ENCODE results near the gene NAT16.

DNA sequence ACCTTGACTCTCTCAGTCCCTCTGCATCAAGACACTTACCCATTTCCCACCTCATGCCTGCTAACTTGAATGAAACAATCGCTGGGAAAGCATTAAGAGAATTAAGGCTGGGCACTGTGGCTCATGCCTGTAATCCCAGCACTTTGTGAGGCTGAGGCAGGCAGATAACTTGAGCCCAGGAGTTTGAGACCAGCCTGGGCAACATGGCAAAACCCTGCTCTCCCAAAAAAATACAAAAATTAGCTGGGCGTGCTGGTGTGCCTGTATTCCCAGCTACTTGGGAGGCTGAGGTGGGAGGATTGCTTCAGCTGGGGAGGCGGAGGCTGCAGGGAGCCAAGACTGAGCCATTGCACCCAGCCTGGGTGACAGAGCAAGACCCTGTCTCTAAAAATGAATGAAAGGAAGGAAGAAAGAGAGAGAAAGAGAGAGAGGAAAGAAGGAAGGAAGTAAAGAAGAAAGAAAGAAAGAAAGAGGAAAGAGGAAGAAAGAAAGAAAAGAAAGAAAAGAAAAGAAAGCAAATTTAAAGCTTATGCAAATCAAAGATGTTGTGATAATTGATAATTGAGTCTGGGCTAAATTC, 52.5 kb downstream of the NAT16 start:
- no peak for TF ChIP-seq POLR2A (IDR thresholded peaks at IDR 0.05)
- TF ChIP-seq CTCF (IDR thresholded peaks at IDR 0.05 in 4 of 5, conservative IDR thresholded peaks at IDR 0.05 in 1 of 5) = no peak

All from gastrocnemius medialis (tissue), 4 donors.